GM21528 (cell line): ENCODE results near the gene ARHGAP8.
"Not testable (repeated sequence)": the region's sequence is repeated elsewhere in the genome, so short reads cannot be mapped to it uniquely, and the experiment has no call there.

Experiments
- ATAC-seq: cut with Tn5 transposase; IDR thresholded peaks from one replicate; pipeline ENCODE4 v1.9.1; 2021; ENCODE audit warnings: mild to moderate bottlenecking, moderate library complexity; ENCODE audit not compliant: unreplicated experiment, low FRiP score

ARHGAP8 gene

GRCh38 chr22:44737406-44738346 is 14.7 kb upstream of the ARHGAP8 start:
- no peak for ATAC-seq

DNA sequence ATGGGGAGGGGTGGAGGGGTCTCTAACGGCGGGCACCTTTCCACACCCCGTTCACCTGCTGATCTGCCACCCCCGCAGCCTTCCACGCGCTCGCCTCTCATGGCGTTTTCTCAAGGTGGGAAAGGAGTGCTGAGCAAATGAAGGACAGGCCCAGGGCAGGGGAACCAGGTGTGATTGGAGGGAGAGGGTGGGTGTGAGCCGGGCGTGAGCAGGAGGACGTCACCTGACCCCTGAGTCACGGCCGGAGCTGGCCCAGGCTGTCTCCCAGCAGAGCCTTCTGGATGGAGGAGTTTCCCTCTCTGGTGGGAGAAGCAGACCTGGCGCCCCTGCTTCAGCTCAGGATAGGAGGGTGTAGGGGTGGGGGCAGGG is 14.0 kb upstream of the ARHGAP8 start:
- ATAC-seq: no peak

DNA sequence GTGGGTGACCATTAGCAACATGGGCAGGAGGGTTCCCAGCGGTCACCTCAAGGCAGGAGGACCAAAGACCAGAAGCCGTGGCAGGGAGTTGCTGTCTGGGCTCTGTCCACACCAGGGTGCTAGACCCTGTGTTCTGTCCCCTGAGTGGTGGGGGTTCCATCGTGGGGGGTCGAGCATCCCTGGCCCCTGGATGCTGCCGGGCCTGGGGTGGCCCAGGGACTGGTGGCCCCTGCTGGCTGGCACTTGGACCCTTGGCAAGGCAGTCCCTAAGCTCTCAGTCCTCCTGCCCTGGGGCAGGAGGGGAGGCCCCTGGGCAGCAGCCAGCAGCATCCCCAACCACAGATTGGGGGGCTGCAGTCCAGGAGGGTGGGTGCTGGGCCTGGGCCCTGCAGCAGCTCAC is 13.4 kb upstream of the ARHGAP8 start:
- no peak for ATAC-seq

DNA sequence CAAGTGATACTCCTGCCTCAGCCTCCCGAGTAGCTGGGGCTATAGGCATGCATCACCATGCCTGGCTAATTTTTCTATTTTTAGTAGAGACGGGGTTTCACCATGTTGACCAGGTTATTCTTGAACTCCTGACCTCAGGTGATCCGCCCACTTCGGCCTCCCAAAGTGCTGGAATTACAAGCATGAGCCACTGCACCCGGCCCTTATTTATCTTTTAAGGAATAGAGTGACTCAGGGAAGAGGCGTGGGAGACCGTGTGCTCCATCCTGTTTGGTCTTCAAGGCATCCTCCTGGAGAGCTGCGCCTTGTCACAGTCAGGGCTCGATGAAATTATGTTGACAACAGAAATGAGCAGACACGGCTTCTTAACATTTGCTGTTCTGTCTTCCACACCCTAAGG is 12.7 kb upstream of the ARHGAP8 start:
- not testable (repeated sequence) for ATAC-seq

DNA sequence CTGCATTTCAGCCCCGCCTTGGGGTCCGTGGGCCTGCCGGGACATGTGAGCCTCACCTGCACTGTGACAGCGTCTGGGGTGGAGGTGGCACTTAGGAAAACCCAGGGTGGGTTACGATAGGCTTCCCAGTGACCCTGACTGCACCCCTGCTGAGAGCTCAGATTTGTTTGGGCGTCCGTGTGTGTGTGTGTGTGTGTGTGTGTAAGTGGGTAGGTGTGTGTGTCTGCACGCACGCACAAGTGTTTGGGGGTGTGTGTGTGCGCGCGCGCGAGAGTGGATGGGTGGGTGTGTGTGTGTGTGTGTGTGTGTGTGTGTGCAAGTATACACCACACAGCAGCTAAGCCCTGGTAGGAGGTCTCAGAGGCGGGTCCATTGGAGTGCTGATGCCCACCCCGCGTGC is 12.1 kb upstream of the ARHGAP8 start:
- no peak for ATAC-seq

- no peak for ATAC-seq
Measured at GRCh38 chr22:44741929-44742328, 10.4 kb upstream of the ARHGAP8 start.

DNA sequence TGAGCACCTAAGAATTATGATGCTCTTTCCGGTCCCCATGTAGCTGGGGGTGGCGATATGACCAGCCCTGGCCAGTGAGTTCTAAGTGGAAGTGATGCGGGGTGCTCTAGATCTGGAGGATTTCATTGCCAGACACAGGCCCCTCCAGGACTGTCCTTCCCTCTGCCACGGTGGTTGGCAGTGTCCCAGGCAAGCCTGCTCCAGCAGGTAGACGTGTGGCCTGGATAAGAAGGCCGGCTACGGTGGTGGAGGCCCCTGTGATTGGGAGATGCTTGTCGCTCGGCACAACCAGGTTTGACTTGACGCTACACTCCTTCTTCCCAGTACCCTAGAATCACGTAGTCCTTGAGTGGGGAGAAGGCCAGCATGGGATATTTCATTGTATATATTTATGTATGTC is 9.1 kb upstream of the ARHGAP8 start:
- no peak for ATAC-seq

- no peak for ATAC-seq
Measured at GRCh38 chr22:44743804-44744211, 8.6 kb upstream of the ARHGAP8 start.

DNA sequence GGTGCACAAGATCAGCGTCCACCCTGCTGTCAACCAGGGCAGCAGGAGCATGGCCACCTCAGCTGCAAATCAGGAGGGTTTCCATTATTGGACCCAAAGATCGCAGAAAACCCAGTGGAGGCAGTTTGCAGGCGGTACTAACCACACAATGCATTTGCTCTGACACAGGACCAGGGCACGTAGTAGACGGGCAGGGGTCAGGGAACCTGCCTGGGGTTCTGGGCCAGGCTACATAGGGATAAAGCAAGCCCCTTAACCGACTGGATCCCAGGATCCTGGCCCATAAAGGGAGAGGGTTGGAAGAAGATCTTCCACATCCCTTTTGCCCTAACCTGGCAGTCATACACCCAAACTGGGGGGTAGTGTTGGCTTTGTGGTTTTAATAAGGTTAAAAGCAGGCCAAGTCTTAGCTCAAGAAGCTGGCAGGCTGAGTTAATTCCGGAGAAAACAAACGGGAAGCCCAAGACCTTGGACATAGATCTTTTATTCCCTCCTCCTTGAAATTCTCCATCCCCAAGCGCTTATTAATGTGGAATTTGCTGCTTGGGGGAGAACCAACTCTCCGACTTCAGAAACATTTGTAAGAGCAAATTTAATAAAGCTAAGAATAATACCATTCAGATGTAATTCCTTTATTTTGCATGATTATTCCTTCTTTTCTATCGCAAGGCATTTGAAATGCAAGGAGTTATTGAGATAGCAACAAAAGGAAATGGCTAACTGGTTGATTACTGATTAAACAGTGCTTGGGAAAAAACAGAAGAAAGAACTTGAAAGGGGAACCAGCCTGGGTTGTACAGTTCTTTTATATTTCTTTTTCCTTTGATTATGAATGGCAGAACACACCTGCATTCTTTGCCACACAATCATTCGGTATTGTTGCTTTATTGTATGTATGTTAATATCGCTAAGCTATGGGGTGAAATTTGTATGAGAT is 6.3 kb upstream of the ARHGAP8 start:
- no peak for ATAC-seq

- ATAC-seq: not testable (repeated sequence)
Measured at GRCh38 chr22:44747784-44748127, 4.6 kb upstream of the ARHGAP8 start.

- ATAC-seq: no peak
Measured at GRCh38 chr22:44748524-44748923, 3.9 kb upstream of the ARHGAP8 start.

DNA sequence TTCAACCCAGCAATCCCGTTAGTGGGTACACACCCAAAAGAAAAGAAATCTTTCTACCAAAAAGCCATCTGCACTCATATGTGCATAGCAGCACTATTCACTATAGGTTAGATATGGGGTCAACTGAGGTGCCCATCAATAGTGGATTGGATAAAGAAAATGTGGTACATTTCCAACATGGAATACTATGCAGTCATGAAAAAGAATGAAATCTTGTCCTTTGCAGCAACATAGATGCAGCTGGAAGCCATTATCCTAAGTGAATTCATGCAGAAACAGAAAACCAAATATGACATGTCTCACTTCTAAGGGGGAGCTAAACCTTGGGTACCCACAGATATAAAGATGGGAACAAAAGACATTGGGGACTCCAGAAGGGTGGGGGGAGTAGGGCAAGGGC is 1.9 kb upstream of the ARHGAP8 start:
- no peak for ATAC-seq

DNA sequence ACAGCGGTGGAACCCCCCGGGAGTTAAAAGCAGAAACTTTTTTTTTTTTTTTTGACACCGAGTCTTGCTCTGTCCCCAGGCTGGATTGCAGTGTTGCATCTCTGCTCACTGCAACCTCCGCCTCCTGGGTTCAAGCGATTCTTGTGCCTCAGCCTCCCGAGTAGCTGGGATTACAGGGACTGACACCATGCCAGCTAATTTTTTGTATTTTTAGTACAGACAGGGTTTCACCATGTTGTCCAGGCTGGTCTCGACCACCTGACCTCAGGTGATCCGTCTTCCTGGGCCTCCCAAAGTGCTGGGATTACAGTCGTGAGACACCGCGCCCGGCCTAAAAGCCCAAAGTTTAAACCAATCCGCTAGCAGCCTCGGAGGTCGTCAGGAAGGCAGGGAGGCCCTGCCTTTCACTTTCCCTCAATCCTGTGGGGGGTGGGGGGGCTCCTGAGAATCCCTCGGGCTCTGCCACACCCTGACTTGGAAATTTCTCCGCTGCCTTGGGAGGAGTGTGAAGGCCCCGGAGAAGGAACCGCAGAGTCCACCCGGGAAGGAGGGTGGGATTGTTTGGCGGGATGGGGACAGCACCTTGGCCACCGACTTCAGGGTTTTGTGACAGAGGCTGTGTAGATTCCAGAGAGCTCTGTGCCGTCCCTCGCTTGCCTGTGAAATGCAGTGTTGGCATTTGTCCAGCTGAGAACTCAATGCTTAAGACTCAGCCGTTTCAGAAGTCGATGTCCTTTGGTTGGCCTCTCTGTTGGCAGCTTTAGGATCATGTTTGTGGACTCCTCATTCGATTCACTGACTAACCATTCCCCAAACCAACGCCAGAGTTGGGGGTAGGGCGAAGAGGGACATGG is 1.0 kb downstream of the ARHGAP8 start:
- no peak for ATAC-seq

- ATAC-seq: no peak
Measured at GRCh38 chr22:44754998-44755397, 2.6 kb downstream of the ARHGAP8 start.

- ATAC-seq: no peak
Measured at GRCh38 chr22:44755417-44755816, 3.0 kb downstream of the ARHGAP8 start.

DNA sequence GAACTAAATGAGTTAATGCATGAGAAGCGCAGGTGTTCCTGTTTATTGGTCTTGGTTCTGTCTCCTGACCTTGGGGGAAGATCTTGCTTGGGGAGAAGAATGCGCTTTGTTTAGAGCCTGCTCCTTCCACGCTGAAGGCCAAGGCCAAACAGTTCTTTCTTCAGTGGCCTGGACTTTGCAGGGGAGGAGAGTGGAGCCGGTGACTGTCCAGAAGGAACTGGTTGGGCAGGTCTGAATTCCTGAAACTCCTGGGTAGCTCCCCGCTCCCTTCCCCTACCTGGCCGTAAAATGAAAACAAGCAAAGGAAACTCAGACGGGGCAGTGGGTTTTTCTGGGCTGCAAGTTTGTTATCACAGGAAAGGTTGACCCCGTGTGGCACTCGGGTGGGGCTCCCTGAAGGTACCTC is 3.6 kb downstream of the ARHGAP8 start:
- no peak for ATAC-seq

DNA sequence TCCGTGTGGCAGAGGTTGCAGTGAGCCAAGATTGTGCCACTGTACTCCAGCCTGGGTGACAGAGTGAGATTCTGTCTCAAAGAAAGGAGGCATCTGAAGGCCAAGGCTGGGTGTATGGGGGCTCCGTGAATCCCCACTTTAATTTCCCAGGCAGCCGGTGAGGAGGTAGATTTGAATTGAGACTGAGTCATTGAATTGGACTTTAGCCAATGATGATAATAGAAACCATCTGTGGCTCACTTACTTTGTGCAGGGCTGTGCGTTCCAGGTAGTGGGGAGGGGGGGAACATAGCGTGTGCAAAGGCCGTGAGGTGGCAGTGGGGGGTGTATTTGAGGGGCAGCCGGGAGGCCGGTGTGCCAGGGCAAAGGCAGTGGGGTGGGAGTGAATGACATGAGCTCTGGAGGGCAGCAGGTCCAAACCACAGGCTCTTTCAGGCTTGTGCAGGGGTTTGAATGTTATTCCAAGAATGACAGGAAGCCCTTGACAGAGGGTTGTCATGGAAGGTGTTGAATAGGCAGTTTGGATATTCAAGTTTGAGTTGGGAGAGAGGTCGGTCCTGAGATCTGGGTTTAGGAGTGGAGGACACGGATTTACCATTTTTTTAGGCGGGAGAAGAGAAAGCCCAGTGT is 6.1 kb downstream of the ARHGAP8 start:
- no peak for ATAC-seq

DNA sequence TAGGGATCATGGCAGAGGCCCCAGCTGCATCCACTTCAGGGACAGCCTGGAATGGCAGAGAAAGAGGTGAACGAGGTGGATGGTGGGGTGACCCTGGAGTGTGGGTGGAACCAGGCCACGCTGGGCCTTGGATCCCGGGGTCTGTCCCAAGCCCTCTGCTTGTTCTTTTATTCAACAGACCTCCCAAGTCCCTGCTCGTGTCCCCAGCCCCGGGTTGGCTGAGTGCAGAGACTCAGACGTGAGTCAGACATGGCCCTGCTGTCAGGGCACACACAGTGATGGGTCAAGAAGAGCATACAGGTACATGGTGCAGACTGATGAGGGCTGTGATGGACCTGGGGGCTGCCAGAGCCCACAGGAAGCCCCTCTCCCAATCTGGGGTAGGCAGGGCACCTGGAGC is 6.6 kb downstream of the ARHGAP8 start:
- ATAC-seq: no peak

DNA sequence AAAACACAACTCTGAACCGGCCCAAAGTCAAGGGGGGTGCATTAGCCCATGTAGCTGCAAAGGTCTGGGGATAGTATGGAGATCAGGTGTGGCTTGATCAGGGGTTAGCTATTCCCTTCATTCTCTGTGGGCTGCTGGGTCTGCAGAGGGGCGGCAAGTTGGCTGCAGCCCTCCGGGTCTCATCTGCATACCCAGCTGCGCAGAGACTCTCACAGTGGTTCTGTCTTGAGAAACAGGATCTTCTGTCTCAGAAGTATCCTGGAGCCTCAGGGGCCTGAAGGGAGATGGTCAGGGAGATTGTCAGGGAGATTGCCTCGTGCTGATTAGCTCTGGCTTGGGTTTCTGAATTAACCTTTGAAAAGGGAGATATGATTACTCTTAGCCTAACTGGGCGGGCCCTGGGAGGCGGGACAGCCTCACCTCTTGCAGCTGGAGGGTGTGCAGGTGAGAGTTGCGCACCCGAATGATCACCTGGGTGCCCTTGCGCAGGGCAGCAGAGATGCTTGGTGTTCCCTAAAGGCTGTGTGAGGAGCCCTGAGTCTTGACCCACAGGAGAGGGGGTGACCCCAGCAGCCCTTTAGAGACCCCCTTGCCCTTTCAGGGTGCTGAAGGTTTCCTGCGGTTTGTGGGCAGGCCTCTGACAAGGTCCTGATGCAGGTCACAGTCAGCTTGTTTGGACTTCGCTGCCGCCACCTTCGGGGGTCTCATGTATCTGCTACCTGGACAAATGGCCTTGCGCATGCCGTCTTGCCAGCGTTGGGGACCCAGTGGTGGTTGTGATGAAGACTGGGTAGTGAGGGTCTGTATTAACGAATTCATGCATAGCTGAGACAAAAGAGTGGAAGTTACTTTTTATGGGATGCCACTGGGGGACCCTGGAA is 7.3 kb downstream of the ARHGAP8 start:
- ATAC-seq: no peak
